Activated naive CD4-positive, alpha-beta T cell treated with Interleukin-2 at 50 U/mL for 16 hours (primary cell): ENCODE data around the gene C11orf68.
"Not testable (repeated sequence)": the region's sequence is repeated elsewhere in the genome, so short reads cannot be mapped to it uniquely, and the experiment has no call there.

Experiments
- DNase-seq: peaks from one replicate; pipeline ENCODE4 v3.0.0-alpha.2; 2020

Gene C11orf68

DNA sequence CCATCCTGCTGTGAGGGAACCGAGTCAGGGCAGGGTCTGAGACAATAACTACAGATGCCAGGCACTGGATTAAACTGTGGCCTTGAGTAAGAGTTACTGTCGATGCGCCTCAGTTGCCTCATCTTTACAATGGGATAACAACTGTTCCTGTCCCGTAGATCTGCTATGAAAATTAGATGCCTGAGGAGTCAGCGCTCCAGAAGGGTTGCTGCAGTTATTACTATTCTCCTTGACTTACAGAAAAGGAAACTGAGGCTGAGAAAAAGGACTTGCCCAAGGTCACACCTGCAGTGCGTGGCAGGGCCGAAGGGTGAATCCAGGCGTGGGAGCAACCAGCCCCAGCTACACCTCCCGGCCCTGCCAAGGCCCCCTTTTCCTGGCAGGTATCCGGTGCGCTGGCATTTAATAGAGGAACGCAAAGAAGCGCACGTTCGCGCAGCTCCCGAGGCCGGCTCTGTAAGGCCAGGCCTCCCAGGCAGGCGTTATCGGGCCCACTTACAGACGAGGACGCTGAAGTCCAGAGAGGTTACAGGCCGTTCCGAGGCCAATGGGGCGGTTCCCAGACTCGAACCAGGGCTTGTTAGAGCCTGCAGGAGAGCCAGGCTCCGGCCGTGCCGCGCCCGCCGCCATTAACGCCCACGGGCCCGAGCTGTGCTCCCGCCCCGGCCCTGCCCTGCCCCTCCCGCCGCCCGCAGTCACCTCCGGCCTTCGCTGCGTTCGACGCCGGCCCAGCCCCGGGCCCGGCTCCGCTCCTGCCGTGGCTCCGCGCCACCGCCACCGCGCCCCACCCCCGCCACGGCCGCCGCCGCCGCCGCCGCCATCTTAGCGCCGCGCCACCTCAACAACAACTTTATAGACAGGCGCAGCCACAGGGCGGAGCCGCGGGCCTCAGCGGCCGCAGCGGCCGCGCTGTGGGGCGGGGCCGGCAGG is at the start of gene C11orf68:
Gene C11orf68 (minus strand): TSS at position 852 of the 930 bp plus-strand sequence. CDS start 31 bp downstream, at position 821.
- DNase-seq: no peak

DNA sequence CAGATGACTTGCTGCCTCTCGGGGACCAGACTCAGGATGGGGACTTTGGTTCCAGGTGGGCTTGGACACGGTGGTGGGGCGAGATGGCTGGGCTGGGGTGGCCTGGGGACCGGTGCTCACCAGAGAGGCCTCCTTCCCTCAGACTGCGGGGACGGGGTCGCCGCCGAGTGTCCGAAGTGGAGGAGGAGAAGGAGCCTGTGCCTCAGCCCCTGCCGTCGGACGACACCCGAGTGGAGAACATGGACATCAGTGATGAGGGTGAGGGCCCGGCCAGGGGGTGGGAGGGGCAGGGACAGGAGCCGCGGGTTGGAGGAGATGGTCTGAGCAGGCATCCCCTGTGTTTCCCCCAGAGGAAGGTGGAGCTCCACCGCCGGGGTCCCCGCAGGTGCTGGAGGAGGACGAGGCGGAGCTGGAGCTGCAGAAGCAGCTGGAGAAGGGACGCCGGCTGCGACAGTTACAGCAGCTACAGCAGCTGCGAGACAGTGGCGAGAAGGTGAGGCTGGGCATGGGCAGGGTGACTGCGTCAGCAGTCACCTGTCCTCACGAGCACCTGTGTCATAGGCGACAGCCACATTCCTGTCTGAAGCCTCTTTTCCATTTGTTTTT is 48.6 kb upstream of the C11orf68 start:
- no peak for DNase-seq

GRCh38 chr11:65965986-65966762 is 47.3 kb upstream of the C11orf68 start:
- no peak for DNase-seq

DNA sequence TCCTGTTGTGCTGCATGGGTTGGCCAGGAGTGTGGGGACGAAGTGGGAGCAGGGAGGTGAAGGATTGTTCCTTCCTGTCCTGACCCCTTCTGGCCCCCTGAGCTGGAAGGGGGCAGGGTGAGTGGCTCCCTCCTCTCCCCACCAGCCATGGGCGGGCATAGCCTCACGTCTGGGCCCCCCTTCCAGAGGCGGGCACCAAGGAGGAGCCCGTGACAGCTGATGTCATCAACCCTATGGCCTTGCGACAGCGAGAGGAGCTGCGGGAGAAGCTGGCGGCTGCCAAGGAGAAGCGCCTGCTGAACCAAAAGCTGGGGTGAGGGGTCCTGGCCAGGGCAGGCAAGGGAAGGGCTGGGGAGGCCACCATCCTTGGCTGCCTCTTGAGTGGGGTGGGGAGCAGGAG is 46.0 kb upstream of the C11orf68 start:
- DNase-seq: no peak

DNA sequence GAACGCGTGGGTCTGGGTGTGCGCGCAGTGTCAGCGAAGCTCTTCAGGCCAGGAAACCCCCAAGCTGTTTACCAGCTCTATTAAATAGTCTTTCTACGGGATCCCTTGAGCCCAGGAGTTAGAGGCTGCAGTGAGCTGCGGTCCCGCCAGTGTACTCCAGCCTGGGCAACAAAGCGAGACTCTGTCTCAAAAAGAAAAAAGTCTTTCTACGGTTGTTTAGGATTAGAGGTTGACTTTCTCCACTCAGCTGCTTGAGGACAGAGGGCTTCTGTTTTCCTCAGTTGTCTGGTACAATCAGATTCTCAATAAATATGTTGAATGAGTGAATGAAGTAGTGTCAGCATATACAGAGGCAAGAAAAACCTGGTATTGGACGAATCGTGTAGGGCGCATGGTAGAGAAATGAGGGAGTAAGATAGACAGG is 43.3 kb upstream of the C11orf68 start:
- DNase-seq: no peak

DNA sequence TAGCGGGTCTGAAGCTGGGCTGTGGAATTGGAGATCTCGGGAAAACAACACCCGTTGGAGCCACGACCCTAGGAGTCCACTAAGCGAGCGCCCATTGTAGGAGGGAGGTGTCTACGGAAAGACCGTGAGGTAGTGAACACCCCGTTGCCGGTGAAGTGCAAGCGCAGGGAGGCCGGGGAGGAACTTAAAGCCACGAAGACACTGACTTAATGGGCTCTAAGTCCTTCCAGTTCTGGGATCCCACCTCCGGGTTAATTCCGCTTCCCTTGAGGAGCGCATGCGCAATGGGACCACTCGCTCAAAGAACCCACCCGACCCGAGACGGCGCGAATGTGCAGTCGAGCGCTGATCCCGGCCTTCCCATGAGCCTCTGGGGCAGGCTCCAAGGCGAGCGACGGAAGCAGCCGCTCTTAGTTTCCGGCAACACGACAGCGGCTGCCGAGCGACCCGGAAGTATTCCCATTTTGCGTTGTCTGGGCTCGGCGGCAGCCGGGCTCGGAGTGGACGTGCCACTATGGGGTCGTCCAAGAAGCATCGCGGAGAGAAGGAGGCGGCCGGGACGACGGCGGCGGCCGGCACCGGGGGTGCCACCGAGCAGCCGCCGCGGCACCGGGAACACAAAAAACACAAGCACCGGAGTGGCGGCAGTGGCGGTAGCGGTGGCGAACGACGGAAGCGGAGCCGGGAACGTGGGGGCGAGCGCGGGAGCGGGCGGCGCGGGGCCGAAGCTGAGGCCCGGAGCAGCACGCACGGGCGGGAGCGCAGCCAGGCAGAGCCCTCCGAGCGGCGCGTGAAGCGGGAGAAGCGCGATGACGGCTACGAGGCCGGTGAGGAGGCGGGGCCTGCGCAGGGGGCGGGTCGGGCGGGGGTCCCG is 42.6 kb upstream of the C11orf68 start, which contains the start of gene SART1:
Gene SART1 (plus strand): TSS at position 468 of the 874 bp plus-strand sequence. CDS start 47 bp downstream, at position 515.
- peak; percentile 96 for DNase-seq

DNA sequence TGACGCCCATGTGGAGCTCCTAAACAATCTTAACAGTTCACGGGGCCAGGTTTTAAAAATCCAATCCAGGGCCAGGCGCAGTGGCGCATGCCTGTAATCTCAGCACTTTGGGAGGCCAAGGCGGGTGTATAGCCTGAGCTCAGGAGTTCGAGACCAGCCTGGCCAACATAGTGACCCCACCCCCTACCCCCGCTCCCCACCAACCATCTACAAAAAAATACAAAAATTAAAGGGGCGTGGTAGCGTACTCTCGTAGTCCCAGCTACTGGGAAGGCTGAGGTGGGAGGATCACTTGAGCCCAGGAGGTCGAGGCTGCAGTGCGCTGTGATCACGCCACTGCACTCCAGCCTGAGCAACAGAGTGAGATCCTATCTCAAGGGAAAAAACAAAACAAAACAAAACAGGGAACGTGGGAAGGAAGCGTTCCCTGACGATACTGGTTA is 42.0 kb upstream of the C11orf68 start:
- DNase-seq: no peak

DNA sequence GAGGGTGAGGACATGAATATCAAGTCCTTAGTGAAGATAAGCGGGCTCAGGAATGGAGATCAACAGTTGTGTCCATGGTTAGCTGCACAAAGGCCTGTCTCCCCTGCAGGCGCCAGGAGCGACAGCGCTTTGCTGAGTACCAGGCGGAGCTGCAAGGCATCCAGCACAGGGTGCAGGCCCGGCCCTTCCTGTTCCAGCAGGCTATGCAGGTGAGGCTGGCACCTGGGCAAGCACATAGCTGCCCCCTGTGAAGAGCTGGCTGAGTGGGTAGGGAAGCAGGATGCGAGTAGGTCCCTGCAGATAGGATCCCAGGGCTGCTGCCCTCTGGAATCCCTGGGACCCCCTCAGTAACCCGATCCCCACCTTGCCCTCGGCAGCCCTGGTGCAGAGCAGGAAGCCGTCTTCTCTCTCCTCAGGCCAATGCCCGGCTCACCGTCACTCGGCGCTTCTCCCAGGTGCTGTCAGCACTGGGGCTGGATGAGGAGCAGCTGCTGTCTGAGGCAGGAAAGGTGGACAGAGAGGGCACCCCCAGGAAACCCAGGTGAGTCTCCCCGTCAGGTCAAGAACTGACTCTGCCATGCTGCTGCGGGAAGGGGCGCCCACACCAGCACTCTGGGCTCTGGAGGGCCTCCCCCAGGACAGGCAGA is 40.0 kb upstream of the C11orf68 start:
- DNase-seq: no peak

GRCh38 chr11:65958291-65958690 is 39.4 kb upstream of the C11orf68 start:
- DNase-seq: no peak

- DNase-seq: no peak
Measured at GRCh38 chr11:65954771-65955170, 35.9 kb upstream of the C11orf68 start.

DNA sequence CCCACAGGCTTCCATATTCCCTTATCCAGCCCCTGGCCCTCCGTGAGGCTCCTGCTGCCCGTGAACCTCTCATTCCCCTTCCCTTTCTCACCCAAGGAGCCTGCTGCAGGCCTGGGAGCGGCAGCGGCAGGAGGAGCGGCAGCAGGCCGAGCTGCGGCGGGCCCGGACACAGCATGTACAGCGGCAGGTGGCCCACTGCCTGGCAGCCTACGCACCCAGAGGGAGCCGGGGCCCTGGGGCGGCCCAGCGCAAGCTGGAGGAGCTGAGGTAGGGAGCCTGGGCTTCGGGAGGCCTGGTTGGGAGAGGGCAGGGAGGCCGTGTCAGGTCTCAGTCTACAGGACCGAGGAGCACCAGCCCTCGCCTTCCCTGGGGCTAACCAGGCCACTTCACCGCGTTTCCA is 34.6 kb upstream of the C11orf68 start:
- DNase-seq: no peak

DNA sequence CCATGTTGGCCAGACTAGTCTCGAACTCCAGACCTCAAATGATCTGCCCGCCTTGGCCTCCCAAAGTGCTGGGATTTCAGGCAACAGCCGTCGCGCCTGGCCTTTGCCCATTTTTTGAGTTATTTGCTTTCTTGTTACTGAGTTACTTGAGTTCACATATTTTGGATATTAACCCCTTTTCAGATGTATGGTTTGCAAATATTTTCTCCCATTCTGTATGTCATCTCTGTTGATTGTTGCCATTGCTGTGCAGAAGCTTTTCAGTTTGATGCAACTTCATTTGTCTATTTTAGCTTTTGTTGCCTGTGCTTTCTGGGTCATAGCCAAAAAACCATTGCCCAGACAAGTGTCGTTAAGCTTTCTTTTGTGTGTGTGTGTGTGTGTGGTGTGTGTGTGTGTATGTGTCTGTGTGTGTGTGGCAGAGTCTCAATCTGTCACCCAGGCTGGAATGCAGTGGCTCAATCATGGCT is 33.2 kb upstream of the C11orf68 start:
- no peak for DNase-seq

DNA sequence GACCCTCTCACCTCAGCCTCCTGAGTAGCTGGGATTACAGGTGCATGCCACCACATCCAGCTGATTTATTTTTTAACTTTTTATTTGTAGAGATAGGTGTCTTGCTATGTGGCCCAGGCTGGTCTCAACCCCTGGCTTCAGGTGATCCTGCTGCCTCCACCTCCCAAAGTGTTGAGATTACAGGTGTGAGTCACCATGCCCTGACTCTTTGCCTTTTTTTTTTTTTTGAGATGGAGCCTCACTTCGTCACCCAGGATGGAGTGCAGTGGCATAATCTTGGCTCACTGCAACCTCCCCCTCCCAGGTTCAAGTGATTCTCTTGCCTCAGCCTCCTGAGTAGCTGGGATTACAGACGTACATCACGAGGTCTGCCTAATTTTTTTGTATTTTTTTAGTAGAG is 32.8 kb upstream of the C11orf68 start:
- not testable (repeated sequence) for DNase-seq

GRCh38 chr11:65950711-65951110 is 31.8 kb upstream of the C11orf68 start:
- DNase-seq: not testable (repeated sequence)

- no peak for DNase-seq
Measured at GRCh38 chr11:65947603-65948125, 28.8 kb upstream of the C11orf68 start.

DNA sequence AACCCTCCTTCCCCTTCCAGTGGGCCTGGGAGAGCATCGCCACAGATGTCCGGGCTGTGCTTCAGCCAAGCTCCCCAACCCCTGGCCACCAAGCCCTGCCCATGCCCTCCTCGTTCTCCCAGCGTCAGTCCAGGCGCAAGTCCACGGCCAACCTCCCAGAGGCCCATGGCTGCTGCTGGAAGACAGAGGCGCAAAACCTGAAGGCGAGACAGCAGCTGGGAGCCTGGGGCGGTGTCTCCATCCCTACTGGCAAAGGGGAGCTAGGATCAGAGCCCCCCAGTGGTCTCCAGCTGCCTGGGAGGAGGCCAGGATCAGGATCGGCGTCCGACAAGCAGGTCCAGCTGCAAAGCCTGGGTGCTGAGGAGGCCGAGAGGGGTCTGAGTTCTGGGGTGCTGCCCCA is 28.3 kb upstream of the C11orf68 start:
- no peak for DNase-seq

DNA sequence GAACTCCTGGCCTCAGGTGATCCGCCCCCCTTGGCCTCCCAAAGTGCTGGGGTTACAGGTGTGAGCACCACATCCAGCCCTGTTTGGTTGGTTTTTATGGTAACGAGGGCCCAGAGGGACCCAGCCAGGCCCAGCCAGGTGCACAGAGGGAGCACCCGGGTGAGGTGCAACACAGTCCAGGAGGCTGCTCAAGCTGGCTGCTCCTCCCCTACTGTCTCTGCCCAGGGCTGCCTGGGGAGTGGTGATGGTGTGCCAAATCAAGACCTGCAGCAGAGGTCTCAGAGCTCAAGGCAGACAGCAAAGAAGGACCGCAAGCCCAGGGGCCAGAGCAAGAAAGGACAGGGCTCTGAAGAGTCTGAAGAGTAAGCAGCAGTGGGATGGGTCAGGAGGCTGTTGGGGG is 27.8 kb upstream of the C11orf68 start:
- no peak for DNase-seq

GRCh38 chr11:65945941-65946558 is 27.2 kb upstream of the C11orf68 start:
- DNase-seq: no peak

DNA sequence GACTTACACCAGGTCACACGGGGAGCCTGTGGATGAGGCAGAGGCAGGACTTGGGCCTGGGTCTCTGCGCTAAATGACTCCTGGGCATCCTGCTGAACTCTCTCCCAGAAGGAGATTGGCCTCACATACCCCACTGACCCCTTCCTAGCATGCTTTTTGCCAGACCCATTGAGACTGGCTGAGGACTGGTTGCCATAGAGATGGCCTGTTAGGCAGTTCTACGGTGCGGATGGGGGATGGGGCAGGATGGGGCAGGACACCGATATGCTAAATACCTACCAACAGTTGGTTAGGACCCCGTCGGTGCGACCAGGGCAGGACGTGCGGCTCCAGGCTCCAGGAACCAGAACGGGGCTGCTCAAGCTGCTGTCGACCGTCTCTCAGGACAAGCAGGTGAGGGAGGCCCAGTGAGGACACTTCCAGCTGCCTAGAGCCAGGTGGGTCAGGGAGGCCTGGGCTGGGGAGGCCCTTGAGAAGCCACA is 26.6 kb upstream of the C11orf68 start, which contains the start of gene TSGA10IP:
Gene TSGA10IP (plus strand): TSS at position 51 of the 482 bp plus-strand sequence. CDS start 196 bp downstream, at position 247.
- DNase-seq: no peak

DNA sequence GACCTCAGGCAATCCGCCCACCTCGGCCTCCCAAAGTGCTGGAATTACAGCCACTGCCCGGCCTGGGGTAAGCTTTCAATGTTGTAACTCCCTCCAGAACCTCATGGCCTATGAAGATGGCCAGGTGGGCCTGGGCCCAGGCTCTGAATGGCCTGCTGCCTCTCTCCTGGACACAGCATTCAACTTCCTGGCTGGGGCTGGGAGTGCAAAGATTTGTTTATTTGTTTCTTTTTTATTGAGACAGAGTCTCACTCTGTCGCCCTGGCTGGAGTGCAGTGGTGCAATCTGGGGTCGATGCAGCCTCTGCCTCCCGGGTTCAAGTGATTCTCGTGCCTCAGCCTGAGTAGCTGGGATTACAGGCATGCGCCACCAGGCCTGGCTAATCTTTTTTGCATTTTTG is 25.9 kb upstream of the C11orf68 start:
- DNase-seq: no peak
